MM.1S (cell line): Measurements from ENCODE around the gene RNF208.

ENCODE experiments used
- DNase-seq: peaks from one replicate; pipeline ENCODE4 v3.0.0-alpha.2; 2015
- H2AFZ ChIP-seq: fragments of 300-600 bp; sonication (generic); 2 replicates; pipeline ENCODE4 v1.6.0; 2016; ENCODE audit warnings: antibody characterized with exemption, low read length
- H3F3A ChIP-seq: fragments of 300-600 bp; sonication (generic); 2 replicates; pipeline ENCODE4 v1.6.1; 2016; ENCODE audit warnings: mild to moderate bottlenecking, antibody characterized with exemption, low read length, moderate library complexity, mixed read lengths; ENCODE audit not compliant: insufficient read depth
- H3K27ac ChIP-seq: fragments of 300-600 bp; sonication (generic); 2 replicates; pipeline ENCODE4 v1.5.1; 2016; ENCODE audit warnings: mild to moderate bottlenecking, low read length
- H3K27me3 ChIP-seq: fragments of 300-600 bp; sonication (generic); replicated peaks from 2 replicates; pipeline ENCODE4 v1.6.0; 2016; ENCODE audit warnings: low read length; ENCODE audit not compliant: insufficient read depth
- H3K36me3 ChIP-seq: fragments of 300-600 bp; sonication (generic); replicated peaks from 2 replicates; pipeline ENCODE4 v1.6.1; 2016; ENCODE audit warnings: mild to moderate bottlenecking, low read length, mixed read lengths; ENCODE audit not compliant: insufficient read depth
- H3K4me1 ChIP-seq: fragments of 300-600 bp; sonication (generic); 2 replicates; pipeline ENCODE4 v1.6.1; 2016; ENCODE audit warnings: low read length, mixed read lengths
- H3K4me2 ChIP-seq: fragments of 300-600 bp; sonication (generic); 2 replicates; pipeline ENCODE4 v1.6.0; 2016; ENCODE audit warnings: low read depth, low read length
- H3K4me3 ChIP-seq: fragments of 300-600 bp; sonication (generic); 2 replicates; pipeline ENCODE4 v1.5.1; 2016; ENCODE audit warnings: low read length, mixed read lengths
- H3K79me2 ChIP-seq: fragments of 300-600 bp; sonication (generic); 2 replicates; pipeline ENCODE4 v1.6.1; 2016; ENCODE audit warnings: mixed run types, low read length, mixed read lengths
- H3K9ac ChIP-seq: fragments of 300-600 bp; sonication (generic); 2 replicates; pipeline ENCODE4 v1.6.1; 2016; ENCODE audit warnings: low read length, mixed read lengths
- H3K9me2 ChIP-seq: fragments of 300-600 bp; sonication (generic); replicated peaks from 2 replicates; pipeline ENCODE4 v1.6.1; 2016; ENCODE audit warnings: mild to moderate bottlenecking, low read length, mixed read lengths; ENCODE audit not compliant: insufficient read depth
- H3K9me3 ChIP-seq: fragments of 300-600 bp; sonication (generic); replicated peaks from 2 replicates; pipeline ENCODE4 v1.6.1; 2016; ENCODE audit warnings: mild to moderate bottlenecking, low read length, mixed read lengths; ENCODE audit not compliant: insufficient read depth
- H4K20me1 ChIP-seq: fragments of 300-600 bp; sonication (generic); 2 replicates; pipeline ENCODE4 v1.6.1; 2016; ENCODE audit warnings: mild to moderate bottlenecking, low read length, moderate library complexity, mixed read lengths; ENCODE audit not compliant: insufficient read depth
- CTCF ChIP-seq: fragments of 300-600 bp; sonication (generic); IDR thresholded peaks from 2 replicates; pipeline ENCODE4 v1.5.1; 2016; ENCODE audit warnings: antibody characterized with exemption, low read length, mixed read lengths
- EZH2 ChIP-seq: fragments of 300-600 bp; sonication (generic); optimal IDR thresholded peaks from 2 replicates; pipeline ENCODE3; 2017; ENCODE audit warnings: low read depth, mild to moderate bottlenecking, antibody characterized with exemption, low read length, mixed read lengths
- EZH2phosphoT487 ChIP-seq: fragments of 300-600 bp; sonication (generic); IDR thresholded peaks from 2 replicates; pipeline ENCODE4 v1.6.1; 2018; ENCODE audit warnings: antibody characterized with exemption, low read length

The RNF208 gene

DNA sequence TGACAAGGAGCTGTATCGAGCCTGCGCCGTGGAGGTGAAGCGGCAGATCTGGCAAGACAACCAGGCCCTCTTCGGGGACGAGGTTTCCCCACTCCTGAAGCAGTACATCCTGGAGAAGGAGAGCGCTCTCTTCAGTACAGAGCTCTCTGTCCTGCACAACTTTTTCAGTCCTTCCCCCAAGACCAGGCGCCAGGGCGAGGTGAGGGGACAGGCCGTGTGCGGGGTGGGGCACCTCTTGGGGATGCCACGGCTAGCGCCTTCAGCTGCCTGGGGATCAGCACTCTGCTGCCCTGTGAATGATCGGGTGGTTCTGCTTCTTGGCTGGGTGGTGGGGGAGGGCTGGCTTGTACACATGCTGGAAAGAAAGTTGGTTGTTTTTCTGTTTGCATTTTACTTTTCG lies 34.8 kb upstream of the RNF208 start:
- H3K4me1 ChIP-seq, result peaks cover 10% of the 10 kb centered on the region; the same call in 1 of the 2 replicates
- H3K9me2 ChIP-seq, result no peaks in the 10 kb centered on the region
- no peak overlapping the region for H3K27ac ChIP-seq
- no peak overlapping the region for H3K9ac ChIP-seq
- peaks cover 24% of the 10 kb centered on the region for H3K79me2 ChIP-seq
- peaks cover 8% of the 10 kb centered on the region for H3F3A ChIP-seq
- no peak for DNase-seq
- TF ChIP-seq EZH2, result no peak
- TF ChIP-seq EZH2phosphoT487, result no peak
- no peak for TF ChIP-seq CTCF
- no peaks in the 10 kb centered on the region for H4K20me1 ChIP-seq
- no peak overlapping the region for H2AFZ ChIP-seq
- no peaks in the 10 kb centered on the region for H3K27me3 ChIP-seq
- no peak overlapping the region for H3K4me2 ChIP-seq
- peaks cover 4% of the 10 kb centered on the region; the same call in 1 of the 2 replicates for H3K36me3 ChIP-seq
- H3K4me3 ChIP-seq, result no peak overlapping the region
- no peaks in the 10 kb centered on the region for H3K9me3 ChIP-seq

- Histone ChIP-seq H4K20me1 (no peaks in the 10 kb centered on the region), H3K27me3 (no peaks in the 10 kb centered on the region), H3K79me2 (peaks cover 24% of the 10 kb centered on the region), H3K27ac (no peak overlapping the region), H2AFZ (no peak overlapping the region), H3K9me2 (no peaks in the 10 kb centered on the region), H3K9ac (peak overlapping the region; percentile 81; the same call in 1 of the 2 replicates), H3K36me3 (peaks cover 4% of the 10 kb centered on the region; the same call in 1 of the 2 replicates), H3K4me2 (peak overlapping the region; percentile 97), H3K4me3 (peak overlapping the region; percentile 94), H3K9me3 (no peaks in the 10 kb centered on the region), H3K4me1 (peaks cover 10% of the 10 kb centered on the region; the same call in 1 of the 2 replicates), H3F3A (peaks cover 8% of the 10 kb centered on the region)
- TF ChIP-seq CTCF, result no peak
- TF ChIP-seq EZH2, result no peak
- TF ChIP-seq EZH2phosphoT487, result no peak
- no peak for DNase-seq
These were observed 34.3 kb upstream of the RNF208 start for GRCh38 chr9:137256362-137256761.

DNA sequence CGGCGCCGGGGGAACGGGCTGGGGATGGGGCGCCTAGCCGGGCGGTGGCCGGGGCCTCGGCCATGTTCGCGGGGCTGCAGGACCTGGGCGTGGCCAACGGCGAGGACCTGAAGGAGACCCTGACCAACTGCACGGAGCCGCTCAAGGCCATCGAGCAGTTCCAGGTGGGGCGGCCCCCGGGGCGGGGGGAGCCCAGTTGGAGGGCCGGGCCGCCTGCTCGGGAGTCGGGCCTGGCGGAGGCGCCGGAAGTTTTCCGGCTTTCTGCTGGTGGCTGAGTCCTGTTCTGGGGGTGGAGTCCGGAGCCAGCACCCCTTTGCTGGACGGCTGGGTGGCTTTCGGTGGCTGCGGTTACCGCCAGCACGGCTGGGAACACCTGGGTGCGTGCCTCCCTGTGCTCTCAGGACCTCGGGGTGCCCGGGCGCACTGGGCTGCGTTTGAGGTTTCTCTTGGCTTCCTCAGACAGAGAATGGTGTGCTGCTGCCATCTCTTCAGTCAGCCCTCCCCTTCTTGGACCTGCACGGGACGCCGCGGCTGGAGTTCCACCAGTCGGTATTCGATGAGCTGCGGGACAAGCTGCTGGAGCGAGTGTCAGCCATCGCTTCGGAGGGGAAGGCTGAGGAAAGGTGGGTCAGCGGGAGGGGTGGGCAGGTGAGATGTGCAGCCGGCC lies 33.5 kb upstream of the RNF208 start:
- peak overlapping the region; percentile 97 for H3K4me2 ChIP-seq
- H3K27ac ChIP-seq, result peak overlapping the region; percentile 61; the same call in 1 of the 2 replicates
- no peaks in the 10 kb centered on the region for H3K9me2 ChIP-seq
- TF ChIP-seq EZH2phosphoT487, result no peak
- no peak for TF ChIP-seq CTCF
- TF ChIP-seq EZH2, result no peak
- peaks cover 10% of the 10 kb centered on the region; the same call in 1 of the 2 replicates for H3K4me1 ChIP-seq
- peak overlapping the region; percentile 94 for H3K4me3 ChIP-seq
- peak overlapping the region; percentile 59 for H2AFZ ChIP-seq
- peaks cover 8% of the 10 kb centered on the region for H3F3A ChIP-seq
- no peaks in the 10 kb centered on the region for H3K9me3 ChIP-seq
- H3K9ac ChIP-seq, result peak overlapping the region; percentile 81
- no peaks in the 10 kb centered on the region for H3K27me3 ChIP-seq
- no peaks in the 10 kb centered on the region for H4K20me1 ChIP-seq
- peak; percentile 69 for DNase-seq
- peaks cover 24% of the 10 kb centered on the region for H3K79me2 ChIP-seq
- H3K36me3 ChIP-seq, result peaks cover 4% of the 10 kb centered on the region; the same call in 1 of the 2 replicates
